Measurements from ENCODE around the gene SAE1.
A peak's percentile ranks its signal among the peaks of the same experiment; 100 is the strongest.

SAE1 gene

DNA sequence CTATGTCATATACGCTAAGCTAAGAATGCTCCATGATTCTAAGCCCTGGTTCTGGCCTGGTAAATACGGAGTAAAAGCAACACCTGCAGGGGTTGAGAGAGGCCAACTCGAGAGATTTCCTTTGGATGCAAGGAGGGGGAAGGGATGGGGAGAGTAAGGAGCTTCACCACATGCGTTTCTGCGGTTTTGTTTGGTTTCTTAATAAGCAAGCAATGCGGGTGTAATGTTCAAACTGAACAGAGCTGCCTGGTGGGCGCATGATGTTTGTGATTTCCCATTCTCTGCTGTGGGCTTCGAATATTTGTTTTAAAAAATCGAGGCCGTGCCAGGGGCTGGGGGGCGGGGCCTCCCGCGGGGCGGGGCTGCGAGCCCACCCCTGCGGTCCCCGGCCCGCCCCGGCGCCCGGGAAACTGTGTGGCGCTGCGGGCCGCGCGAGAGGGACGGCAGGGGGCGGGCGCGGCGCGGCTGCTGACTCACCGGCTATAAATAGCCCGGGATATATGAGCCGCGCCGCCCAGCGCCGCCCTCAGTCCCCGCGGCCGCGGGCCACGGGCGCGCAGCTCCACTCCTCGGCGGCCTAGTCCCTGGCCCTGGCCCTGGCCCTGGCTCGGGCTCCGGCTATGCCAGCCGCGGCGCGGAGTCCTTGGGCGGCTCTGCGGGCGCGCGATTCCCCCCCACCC, 95.3 kb downstream of the SAE1 start:
- DNase-seq, result peak; percentile 88 to 96 (median 95)

DNA sequence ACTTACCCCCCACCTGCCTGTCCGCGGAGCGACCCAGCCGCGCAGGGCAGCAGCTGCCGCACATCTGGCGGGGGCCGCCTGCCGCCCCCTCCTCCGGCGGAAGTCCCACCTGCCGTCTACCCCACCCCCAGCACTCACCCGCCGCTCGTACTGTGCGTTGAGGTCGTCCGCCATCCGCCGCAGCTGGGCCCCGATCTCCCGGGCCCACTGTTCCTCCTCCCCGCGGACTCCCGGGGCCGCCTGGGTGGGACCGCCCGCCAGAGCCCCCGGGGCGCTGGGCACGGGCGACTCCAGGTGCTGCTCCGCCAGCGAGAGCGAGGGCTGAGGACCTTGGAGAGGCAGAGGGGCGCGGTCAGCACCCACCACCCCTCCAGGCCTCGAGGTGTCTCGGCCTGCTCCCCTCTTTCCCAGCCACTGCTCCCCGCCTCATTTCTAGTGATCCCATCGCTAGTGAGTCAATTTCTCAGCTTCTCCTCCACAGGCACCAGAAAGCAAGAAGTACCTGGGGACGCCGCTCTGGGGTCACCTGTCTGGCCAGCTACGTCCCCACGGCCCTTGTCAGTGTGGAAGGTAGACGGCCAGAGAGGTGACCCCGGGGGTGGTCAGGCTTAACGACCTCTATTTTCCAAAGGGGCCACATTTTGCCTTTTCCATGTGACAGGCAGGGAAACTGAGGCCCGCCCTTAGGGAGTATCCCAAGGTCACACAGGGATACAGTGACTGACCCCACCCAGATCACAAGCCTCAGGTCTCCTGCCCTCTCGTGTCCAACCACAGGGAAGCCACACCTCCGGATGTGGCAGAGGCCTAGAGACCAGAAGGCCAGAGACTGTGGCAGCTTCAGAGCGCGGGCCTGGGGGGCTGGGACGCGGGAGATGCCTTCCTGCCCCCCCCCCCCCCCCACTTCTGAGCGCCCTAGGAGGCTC, 96.1 kb downstream of the SAE1 start:
- peak; percentile 84 to 90 (median 84) for DNase-seq

DNA sequence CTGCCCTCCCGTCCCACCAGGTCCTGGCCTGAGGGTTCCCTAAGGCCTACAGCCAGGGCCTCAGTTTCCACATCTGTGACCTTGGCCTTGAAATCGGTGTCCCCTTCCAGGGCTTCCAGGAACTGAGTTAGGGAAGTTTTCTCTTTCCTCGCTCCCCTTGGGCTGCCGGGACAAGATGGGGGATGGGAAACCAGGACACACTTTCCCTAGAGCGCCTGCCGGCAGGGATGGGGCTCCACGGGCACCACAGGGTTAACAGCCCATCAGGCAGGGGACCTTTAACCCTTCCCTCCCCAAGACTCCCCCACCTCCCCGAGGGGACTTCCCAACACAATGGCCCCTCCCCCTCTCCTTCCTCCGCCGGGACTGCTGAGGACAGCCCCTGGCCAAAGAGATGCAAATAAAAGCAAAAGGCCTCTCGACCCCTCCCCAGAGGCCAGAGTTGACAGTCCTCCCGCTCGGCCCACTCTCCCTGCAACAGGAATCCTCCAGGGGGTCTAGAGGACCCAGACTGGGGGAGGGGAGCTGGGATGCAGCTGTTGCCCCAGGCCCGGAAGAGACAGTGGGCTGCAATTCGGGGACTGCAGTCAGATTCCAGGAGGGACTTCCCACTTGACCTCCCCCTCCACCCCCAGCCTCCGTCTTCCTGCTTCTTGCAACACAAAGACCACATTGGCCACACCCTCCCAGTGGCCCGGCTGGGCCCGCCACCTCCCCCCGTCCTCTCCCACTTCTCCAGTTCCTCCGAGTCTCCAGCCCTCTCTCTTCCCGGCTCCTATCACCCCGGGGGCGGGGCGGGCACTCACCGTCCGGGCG, 96.9 kb downstream of the SAE1 start:
- peak; percentile 93 to 97 (median 93) for DNase-seq

DNA sequence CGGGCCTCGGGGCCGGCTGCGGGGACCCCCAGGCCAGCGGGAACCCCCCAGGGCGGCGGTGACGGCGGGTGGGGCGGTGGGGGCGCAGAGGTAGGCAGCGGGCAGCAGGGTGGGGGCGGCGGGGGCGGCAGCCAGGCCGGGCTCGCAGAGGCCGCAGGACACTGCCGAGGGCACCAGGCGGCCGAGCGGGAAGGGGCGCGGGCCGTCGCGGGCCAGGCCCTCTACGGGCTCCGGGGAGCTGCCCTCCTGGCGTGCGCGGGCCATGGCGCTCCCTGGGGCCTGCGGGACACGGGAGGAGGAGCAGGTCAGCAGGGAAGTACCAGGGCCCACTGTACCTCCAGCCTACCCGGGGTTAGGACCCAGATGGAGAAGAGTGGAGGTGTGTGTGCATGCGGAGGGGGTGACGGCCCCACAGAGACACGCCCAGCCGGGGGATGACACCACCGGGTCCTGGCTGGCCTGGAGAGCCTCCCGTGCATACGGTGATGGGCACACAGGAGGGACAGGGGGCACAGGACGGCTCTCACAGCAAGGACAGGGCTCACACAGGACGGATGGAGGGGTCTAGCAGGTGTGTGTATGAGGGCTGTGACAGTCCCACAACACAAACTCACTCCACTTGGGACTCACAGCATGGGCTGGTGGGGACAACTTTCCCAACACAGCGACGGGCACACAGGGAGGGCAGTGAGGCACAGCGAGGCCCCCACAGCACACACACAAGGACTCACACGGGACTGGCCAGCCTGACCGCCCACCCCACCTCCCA, 97.7 kb downstream of the SAE1 start:
- DNase-seq, result peak in 1 of 3 donors; percentile 47

DNA sequence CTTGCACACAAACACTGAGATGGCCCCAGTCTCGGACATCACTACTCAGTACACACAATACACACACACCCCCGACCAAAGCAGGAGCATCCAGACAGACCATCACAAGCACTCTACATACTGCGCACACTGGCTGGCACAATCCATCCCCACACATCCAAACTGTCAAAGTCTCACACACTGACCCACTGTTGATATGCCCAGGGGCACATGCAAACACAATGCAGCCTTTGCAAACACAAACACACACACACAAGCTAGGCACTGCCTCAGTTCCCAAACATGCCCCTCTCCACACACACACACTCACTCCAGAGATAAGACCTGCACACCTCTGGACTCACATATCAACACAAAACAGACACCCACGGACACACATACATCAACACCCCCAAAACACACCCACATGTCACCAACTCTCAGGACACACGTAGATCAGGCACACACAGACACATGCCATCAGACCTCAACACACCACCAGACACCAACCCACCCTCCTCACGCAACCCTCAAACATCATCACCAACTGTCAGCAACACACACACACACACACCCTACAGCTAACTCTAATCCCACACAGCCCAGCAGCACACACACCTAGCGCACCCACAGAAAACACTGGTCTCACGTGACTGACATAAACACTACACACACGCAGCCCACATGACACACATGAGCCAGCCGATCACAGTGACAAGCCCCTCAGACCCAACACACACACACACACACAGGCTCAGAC, 98.5 kb downstream of the SAE1 start:
- DNase-seq, result peak in 2 of 3 donors; percentile 22 to 37

DNA sequence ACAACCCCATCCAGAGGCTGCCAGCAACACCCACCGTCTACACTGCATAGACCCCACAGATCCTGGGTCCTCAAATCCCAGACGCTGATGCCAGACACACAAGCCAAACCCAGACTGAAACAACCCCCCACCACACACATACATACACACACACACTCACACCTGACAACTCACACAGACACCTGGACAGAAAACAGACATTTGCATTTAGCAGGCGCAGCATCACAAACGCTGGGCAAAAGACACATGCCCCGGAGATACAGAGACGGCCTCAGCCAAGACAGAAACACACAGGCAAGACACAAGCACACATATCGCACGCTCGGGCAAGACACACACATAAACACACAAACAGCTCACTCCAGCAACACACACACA, 99.0 kb downstream of the SAE1 start:
- DNase-seq, result no peak

DNA sequence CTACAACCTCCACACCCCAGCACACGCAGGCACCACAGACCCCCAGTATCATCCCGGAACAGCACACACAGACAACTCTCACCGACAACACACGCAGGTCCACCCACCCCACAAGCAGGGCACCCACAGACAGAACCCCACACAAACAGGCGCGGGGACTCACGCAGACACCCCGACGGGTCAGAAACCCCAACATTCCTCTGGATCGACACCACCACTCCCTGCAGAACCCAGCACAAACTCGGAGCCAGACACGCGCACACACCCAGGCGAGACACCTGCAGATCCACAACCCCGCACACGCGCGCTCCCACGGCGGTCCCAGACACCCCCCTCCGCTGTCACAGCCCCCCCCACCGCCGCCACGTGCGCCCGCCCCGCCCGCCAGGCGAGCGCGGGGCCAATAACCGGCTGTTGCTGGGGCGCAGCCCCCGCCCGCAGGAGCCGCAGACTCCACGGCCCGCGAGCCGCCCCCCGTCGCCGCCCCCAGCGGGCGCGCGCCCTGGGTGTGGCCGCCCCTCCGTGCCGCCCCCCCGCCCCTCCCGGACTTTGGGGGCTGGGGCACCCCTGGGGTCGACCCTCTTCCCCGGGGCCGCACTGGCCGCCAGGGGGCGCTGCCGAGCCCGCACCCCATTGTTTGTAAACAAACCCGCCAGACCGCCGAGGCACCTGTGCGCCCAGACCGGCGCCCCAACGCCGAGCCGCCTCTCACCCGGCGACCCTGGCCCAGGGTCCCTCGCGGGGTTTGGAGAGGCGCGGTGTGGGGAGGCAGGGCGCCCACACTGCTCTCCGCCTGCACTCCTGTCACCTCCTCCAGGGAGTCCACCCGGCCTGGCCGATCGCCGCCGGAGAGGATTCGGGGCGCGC, 99.7 kb downstream of the SAE1 start:
- DNase-seq, result peak; percentile 57 to 81 (median 64)

DNA sequence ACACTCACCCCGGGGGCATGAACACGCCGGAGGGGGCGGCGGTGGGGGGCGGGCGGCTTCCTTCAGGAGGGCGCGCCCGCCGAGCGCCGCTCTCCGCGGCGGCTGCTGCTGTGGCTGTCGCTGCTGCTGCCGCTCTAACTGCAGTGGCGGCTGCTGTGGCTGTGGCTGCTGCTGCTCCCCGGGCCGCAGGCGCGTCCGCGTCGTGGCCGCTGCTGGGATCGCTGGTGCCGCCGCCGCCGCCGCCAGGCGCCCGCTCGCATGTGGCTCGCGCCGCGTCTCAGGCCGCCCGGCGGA, 100.2 kb downstream of the SAE1 start, which contains the start of gene BBC3:
Gene BBC3, minus strand, starts transcription at position 279 of the 294 bp plus-strand sequence. CDS start 2,768 bp downstream, outside the sequence.
- DNase-seq, result no peak

DNA sequence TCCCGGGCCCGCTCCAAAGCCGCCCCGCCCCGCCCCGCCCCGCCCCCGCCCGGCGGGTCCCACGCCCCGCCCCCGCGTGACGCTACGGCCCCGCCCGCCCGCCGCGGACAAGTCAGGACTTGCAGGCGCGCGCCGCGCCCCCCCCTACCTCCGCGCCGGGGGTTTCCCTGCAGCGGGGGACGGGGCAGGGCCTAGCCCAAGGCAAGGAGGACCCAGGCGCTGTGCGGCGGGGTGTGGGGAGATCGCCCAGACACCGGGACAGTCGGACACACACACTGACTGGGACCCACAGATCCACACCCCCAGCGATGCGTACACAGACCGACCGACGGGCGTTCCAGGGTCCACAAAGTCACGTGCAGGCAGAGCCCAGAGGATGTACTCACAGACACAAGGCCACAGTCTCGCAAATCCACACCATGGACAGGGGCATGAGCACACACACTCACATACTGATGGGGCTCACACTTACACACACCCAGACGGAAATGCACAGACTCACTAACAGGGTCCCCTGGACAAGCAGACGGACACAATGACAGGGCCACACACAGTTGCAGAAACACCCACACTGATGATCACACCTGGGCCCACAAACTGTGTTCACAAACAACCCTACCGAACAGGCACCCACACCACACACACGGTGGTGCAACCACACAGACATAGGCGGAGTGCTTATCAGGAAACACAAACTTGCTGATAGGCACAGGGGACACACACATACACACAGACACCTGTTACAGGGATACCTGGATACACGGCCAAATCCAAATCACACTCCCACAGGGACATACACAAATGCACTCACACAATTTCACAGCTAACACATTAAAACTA, 100.8 kb downstream of the SAE1 start:
- peak; percentile 91 to 99 (median 96) for DNase-seq

DNA sequence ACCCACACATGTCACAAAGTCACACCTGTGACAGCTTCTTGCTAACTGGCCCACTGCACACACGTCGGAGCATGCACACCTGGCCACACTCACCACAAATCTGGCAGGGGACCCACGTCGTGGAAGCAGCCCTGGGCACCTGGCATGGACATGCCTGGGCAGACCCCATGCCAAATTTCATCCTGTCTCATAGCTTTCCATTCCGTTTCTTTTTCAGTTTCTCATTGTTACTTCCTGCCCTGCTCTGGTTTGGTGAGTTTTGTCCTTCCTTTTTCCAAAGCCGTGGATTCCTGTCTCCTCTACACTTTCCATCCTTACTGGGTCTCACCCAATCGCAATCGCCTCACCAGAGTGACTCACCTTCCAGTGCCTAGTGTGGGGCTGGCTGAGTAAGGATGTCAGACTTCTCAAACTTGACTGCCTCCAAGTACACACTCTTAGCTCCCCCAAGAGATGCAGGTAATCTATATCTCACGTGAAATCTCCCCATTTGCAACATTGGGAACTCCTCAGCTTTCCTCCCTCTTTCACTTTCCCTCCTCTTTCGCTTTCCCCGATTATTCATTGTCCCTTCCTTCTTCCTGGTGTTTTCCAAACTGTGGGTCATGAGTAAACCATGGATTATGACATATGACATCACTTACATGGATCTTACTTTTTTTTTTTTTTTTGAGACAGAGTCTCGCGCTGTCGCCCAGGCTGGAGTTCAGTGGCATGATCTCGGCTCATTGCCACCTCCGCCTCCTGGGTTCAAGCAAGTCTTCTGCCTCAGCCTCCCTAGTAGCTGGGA, 102.0 kb downstream of the SAE1 start:
- peak; percentile 88 to 96 (median 91) for DNase-seq

DNA sequence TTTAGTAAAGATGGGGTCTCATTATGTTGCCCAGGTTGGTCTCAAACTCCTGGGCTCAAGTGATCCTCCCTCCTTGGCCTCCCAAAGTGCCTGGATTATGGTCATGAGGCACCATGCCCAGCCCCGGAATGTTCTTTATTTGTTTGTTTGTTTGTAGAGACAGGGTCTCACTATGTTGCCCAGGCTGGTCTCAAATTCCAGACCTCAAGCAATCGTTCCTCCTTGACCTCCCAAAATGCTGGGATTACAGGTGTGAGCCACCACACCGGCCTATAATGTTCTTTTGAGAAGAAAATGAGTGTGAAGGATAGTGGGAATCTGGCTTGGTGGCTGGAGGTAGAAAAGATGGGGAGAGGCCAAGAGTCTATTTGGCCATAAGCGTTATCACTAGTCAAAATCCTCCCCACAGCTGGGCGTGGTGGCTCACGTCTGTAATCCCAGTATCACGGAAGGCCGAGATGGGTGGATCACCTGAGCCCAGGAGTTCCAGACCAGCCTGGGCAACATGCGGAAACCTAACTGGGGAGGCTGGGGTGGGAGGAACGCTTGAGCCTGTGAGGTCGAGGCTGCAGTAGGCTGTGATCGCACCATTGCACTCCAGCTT, 105.5 kb downstream of the SAE1 start:
- no peak for DNase-seq

DNA sequence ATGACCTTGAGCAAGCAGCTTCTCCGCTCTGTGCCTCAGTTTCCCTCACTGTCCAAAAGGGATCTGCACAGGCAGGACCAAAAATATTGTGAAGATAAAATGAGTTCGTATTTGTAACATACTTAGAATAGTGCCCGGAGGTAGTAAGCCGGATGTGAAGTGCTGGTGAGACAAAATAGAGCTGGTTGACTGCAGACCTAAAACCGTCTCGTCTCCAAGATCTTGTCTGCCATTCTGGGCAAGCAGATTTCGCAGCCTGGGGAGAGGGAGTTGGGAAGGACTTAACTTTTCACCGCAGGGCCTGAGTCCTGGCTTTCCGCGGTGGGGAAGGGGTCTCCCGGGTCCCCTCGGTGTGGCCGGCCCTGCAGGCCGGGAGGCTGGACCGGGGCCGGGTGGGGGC, 108.5 kb downstream of the SAE1 start:
- DNase-seq, result no peak

DNA sequence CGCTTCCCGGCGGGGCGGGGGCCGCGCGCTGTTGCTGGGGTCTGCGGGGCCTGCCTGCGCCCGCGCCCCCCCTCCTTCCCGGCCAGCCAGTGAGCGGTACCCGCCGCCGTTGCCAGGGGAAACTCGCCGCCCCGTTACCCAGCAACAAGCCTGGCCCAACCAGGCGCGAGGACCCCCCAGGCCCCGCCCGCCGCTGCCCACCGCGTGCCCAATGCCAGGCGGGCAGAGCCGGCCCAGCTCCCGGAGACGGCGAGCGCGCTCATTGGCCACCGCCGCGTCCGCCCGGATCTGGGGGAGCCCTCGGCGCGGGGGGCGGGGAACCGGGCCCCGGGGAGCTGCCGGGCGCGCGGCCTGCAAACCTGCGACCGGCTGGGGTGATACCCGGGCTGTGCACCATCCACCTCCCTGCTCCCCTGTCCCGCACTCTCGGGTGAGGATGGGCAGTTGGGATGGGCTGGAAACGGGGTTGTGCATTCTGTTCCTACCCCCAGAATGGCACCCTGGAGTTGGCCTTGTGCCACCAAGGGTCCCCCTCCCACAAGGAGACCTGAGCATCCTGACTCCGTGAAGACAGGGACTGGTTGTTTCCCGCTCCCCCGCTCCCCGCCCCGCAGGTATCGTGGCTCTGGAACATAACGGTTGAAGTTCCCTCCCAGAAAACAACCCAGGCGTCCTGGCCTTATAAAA, 109.1 kb downstream of the SAE1 start:
- peak in 1 of 3 donors; percentile 39 for DNase-seq

DNA sequence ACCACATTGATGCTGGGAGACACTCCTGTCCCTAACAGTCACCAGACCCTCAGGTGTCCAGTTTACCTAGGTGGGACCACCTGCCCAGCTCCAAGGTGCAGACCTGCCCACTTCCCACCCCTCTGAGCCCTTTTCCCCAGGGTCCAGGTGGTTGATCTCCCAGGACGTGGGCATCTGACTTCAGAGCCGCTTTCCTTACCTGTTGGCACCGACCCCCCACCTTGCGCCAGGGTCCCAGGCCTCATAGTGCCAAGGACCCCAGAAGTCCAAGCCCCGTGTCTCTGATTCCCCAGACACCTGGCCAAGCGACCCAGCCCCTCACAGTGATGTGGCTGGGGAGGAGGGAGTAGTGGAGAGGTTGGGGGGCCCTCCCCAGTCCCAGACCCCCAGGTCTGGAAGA, 109.9 kb downstream of the SAE1 start:
- no peak for DNase-seq

DNA sequence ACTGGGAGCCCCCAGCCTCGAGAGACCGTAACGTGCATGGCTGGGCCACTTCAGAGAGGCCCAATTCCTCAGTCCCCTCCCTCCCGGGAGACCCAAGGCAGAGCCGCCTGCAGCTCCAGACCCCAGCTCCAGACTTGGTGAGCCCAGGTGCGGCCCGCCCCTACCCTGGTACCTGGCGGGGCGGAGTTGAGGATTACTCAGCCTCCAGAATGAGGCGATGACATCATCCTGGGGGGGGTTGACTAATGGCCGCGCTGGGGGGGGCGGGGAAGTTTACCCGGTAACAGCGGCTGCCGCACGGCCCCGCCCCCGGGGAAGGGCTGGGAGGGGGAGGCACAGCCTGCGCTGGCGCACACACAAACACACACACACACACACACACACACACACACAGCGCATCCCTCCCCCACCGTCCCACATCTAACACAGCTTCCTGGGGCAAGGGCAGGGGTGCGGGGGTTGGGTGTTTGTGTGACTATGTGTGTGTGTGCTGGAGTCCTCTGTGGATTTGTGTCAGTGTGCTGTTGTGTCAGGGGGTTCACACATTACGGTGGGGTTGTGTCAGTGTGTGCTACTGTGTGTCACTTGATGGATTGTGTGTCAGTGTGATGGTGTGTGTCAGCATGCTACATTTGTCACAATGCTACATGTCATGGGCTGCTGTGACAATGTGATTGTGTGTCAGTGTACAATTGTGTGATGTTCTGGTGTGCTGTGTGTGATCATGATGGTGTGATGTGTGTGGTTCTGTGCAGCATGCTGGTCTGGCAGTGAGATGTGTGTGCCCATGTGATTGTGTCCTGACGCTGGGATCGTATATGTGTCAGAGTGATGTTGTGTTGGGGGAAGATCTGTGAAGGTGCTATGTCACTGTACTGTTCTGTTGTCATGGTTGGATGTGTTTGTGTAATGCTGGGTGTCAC, 110.6 kb downstream of the SAE1 start:
- peak; percentile 71 to 94 (median 87) for DNase-seq

DNA sequence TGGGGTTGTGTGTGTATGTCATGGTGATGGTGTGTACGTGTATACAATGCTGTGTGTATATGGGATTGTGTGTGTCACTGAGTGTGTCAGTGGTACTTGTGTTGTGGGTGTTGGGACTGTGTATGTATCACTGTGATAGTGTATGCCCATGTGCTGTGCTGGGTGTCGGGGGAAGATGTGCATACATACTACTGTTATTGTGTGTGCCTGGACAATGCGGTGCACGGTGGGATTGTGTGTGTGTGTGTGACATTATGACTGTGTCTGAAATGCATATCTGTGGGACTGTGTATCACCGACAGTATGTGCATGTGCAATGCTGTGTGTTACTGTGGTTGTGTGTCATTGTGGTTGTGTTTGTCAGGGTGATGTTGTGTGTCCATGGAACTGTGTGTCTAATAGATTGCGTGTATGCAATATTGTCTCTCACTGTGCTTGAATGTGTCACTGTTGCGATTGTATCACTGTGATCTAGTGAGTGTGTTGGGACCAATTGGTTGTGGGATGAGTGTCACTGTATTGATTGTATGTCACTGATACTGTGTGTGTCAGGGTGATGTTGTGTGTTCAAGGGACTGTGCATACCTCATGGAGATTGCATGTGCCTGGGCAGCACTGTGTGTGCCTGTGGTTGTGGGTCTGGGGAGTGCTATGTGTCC, 111.4 kb downstream of the SAE1 start:
- no peak for DNase-seq
